NCI-H82 treated with DMSO at 0.1 percent for 48 hours (cell line): ENCODE results near the gene LRP2BP.

Experiments
- DNase-seq: peaks from one replicate; lab custom pipeline; 2025; ENCODE audit not compliant: unreplicated experiment; lab: John Stamatoyannopoulos, UW

The LRP2BP gene

GRCh38 chr4:185395238-185395955 lies at the start of gene LRP2BP:
Gene LRP2BP (minus strand): TSS chr4:185395924. CDS start chr4:185378186, 17,738 bp downstream.
- DNase-seq: peak; percentile 9

DNA sequence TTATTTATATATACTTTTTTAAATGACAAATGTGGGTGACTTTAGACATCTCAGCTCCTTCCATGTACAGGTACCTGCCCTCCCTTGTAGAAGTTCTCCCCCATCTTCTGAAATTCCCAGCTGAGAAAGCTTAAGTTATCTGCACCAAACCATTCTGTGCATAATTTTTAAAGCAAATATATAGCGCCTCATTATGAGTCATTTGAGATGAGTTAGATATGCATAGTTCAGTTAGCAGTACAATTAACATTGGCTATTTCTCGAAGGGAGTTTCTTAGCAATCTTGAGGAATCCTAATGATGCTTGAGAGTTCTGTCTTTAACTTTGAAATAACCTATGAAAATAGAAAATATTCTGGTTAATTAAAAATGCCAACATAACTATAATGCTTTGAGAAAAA lies 49.5 kb upstream of the LRP2BP start:
- no peak for DNase-seq

- DNase-seq: no peak
Observed at GRCh38 chr4:185441479-185441878, 45.8 kb upstream of the LRP2BP start.

GRCh38 chr4:185437809-185438208 lies 42.1 kb upstream of the LRP2BP start:
- no peak for DNase-seq

DNA sequence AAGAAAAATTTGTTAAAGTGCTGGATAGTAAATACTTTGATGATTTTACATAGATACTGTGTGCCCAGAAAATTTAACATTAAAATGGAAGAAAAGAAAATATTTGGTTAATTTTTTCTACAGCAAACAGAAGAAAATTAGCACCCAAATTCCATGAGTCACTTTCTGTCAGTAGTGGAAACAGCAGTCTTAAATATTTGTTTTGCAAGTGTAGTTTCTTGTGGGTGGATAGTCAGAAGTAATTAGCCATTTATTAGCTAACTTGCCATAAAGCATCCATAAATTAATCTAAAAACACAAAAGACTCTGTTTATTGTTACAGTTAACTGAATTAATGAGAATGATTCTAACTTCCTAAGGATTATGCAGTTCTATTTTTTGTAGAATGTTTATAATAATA lies 39.7 kb upstream of the LRP2BP start:
- DNase-seq: no peak

DNA sequence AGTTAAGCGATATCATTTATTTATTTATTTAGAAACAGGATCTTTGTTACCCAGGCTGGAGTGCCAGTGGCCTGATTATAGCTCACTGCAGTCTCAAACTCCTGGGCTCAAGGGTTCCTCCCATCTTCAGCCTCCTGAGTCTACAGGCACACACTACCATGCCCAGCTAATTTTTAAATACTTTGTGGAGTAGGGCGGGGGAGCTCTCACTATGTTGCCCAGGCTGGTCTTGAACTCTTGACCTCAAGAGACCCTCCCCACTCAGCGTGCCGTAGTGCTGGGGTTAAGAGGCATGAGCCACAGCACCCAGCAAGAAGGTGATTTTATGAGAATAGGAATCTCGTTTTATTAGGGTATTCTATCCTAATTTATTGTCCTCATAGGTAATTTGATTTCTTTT lies 33.9 kb upstream of the LRP2BP start:
- DNase-seq: no peak

GRCh38 chr4:185426960-185427688 lies 31.4 kb upstream of the LRP2BP start:
- DNase-seq: no peak

GRCh38 chr4:185425647-185426352 lies 30.1 kb upstream of the LRP2BP start, which contains the start of gene UFSP2:
Gene UFSP2 (minus strand): TSS chr4:185425964. CDS start chr4:185425868, 96 bp downstream.
- DNase-seq: peak; percentile 34

- no peak for DNase-seq
Observed at GRCh38 chr4:185424905-185425646, 29.4 kb upstream of the LRP2BP start.

DNA sequence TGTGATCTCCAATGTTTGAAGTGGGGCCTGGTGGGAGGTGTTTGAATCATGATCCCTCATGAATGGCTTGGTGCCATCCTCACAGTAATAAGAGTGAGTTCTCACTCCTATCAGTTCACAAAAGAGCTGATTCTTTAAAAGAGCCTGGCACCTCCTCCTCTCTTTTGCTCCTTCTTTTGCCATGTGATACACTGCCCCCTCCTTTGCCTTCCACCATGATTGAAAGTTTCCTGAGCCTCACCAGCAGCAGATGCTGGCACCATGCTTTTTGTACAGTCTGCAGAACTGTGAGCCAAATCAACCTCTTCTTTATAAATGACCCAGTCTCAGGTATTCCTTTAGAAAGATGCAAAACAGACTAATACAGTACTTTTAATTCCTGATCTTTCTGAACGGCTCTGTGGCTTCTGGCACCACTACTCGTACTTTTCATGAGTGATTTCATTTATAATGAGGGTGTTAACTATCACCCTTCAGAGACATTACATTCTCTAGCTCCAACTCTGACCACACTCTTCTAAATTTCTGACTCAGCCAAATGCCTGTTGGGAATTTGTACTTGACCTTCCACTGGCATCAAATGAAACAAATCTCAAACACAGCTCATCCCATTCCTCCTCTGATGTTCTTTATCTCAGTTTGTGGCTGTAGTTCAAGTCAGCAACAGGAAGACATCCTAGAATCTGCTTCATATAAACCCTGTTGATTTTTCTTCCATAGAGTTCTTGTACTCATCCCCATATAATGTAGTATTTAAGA lies 25.8 kb upstream of the LRP2BP start:
- DNase-seq: no peak

DNA sequence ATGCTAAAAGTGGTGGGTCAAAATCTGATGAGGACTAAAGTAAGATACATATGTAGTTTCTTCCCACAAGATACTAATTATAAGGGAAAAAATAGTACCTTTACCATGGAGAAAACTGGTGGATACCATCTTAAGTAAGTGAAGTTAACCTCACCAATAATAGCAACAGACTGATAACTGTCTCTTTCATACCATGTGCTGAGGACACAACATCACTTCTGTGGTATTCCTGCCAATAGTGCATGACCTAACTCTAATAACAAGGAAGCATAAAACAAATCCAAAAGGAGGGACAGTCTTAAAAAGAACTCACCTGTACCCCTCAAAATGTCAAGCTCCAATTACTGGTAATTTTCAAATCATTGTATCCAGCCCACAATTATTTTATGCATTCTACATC lies 21.2 kb upstream of the LRP2BP start:
- no peak for DNase-seq

- DNase-seq: no peak
Observed at GRCh38 chr4:185412412-185412811, 16.7 kb upstream of the LRP2BP start.

DNA sequence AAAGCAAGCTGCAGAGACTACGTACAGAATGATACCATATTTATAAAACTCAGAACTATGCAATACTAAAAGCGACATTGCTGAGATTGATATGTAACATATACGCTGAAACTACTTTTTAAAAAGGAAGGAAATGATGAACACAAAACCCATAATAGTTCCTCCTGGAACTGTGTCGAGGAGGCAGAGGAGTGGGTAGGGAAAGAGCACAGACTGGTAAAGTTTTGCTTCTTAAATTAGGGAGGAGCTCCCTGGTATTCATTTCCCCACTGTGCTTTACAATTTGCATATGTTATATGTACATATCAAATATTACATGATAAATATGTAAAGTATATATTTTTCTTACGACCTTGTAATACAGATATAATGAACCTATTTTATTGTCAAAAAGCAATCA lies 16.1 kb upstream of the LRP2BP start:
- no peak for DNase-seq

DNA sequence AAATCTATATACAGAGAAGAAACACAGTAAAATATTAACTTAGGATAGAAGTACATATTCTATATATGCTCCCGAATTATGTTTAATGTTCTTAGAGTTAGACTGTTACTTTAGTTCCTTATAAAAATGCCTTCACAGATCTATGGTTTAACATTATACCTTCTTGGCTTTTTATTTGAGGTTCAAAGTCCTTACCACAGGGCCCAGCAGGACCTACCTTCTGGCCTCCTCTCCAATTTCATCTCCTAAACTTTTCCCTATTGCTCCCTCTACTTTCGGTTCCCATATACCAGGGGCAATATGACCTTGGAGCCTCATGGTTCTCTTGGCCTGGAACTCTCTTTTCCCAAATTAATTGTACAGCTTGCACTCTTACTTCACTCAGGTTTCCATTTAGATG lies 12.7 kb upstream of the LRP2BP start:
- no peak for DNase-seq

GRCh38 chr4:185405296-185405999 lies 9.7 kb upstream of the LRP2BP start:
- DNase-seq: no peak

DNA sequence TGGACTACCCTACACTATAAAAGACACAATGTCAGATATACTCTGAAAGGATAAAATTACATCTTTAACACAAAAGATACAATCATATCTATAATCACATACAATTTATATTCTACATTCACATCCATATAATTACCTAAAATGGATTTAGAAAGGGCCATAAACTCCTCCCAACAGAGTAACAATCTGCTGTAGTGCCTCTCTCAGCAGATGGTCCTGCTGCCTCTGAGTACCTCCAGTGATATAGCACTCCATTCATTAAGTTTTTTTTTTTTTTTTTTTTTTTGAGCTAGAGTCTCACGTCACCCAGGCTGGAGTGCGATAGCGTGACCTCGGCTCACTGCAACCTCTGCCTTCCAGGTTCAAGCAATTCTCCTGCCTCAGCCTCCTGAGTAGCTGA lies 8.3 kb upstream of the LRP2BP start:
- DNase-seq: peak; percentile 55

GRCh38 chr4:185399466-185399865 lies 3.7 kb upstream of the LRP2BP start:
- no peak for DNase-seq

GRCh38 chr4:185398618-185399017 lies 2.9 kb upstream of the LRP2BP start:
- DNase-seq: no peak

- no peak for DNase-seq
Observed at GRCh38 chr4:185396724-185397385, 1.1 kb upstream of the LRP2BP start, which contains the start of gene ANKRD37. Gene ANKRD37 (plus strand): TSS chr4:185396841. CDS start chr4:185396924, 83 bp downstream.
